Measurements from ENCODE around the gene OR13G1.
A peak's percentile ranks its signal among the peaks of the same experiment; 100 is the strongest.

Gene OR13G1

DNA sequence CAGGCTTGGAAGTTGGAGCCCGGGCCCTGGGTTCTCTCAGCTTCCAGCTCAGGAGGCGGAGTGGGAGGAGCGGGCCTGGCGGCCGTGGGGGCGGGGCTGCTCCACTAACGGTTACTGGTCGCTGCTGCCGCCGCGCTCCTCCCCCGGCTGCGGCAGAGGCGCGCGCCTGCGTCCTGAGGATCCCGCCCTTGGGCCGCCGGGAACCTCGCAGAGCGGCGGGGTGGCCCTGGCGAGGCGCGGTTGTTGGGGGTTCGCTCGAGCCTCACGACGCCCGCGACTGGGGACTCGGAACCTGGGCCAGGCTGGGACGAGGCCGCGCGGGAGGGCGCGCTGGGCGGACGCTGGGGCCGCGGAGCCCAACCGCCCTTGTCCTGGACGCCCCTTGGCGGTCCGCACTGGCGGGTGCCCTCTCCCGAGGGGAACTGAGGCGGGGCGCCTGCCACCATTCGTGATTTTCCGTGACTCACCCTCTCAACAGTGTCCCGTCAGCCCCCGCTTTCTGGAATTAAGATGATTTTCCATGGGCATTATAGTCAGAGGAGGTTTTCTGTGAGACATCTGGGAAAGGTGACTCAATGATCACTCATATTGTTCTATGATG, 40.1 kb downstream of the OR13G1 start:
- peak overlapping the region in 1 of 2 donors; percentile 24 for H3K4me3 ChIP-seq (replicated peaks in 1 of 2; ENCODE audit: low read depth in 2 of 2, low read length in 2 of 2)
- TF ChIP-seq, protein P1, sequence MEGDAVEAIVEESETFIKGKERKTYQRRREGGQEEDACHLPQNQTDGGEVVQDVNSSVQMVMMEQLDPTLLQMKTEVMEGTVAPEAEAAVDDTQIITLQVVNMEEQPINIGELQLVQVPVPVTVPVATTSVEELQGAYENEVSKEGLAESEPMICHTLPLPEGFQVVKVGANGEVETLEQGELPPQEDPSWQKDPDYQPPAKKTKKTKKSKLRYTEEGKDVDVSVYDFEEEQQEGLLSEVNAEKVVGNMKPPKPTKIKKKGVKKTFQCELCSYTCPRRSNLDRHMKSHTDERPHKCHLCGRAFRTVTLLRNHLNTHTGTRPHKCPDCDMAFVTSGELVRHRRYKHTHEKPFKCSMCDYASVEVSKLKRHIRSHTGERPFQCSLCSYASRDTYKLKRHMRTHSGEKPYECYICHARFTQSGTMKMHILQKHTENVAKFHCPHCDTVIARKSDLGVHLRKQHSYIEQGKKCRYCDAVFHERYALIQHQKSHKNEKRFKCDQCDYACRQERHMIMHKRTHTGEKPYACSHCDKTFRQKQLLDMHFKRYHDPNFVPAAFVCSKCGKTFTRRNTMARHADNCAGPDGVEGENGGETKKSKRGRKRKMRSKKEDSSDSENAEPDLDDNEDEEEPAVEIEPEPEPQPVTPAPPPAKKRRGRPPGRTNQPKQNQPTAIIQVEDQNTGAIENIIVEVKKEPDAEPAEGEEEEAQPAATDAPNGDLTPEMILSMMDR (IDR thresholded peaks at IDR 0.05; ENCODE audit: low read depth, low read length), result no peak
- peak in 1 of 2 donors; percentile 49 for DNase-seq (ENCODE audit: low read depth in 2 of 2)

DNA sequence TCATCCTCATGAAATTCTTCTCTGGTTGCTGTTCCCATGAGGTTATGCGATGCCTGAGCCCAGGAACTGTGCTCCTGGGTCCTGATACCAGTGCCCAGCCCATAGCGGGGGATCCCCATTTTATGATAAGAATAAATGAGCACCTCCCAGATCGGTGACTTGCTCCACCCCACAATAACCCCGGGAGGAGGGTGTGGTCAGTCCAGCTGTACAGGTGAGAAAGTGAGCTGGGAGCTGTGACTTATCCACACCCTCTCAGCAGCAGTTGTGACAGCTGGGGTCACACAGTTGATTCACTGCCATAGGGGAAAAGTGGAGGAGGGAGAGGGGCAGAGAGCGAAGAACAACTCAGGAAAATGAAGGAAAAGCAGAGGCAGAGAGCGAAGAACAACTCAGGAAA, 40.8 kb downstream of the OR13G1 start:
- TF ChIP-seq, protein P1 (IDR thresholded peaks at IDR 0.05; ENCODE audit: low read depth, low read length), result no peak
- DNase-seq (ENCODE audit: low read depth in 2 of 2), result no peak
- H3K4me3 ChIP-seq (replicated peaks in 1 of 2; ENCODE audit: low read depth in 2 of 2, low read length in 2 of 2), result no peak overlapping the region

DNA sequence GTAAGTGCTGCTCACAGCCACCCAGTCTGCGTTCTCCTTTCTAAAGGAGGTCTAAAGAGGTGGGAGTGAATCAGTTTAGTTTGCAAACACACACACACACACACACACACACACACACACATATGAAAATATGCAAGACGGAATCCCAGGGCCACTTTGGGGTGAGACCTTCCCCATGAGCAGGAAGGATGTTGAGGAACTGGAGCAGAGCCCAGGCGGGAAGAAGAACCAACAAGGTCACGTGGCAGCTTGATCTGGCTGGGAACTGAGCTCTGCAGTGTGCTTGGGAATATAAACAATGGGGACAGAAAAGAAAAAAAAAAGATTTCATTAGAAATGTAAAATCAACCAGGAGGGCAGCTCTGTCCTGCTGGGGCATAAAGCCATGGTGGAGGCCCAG, 41.5 kb downstream of the OR13G1 start:
- TF ChIP-seq, protein P1 (IDR thresholded peaks at IDR 0.05; ENCODE audit: low read depth, low read length), result no peak
- H3K4me3 ChIP-seq (replicated peaks in 1 of 2; ENCODE audit: low read depth in 2 of 2, low read length in 2 of 2), result no peak overlapping the region
- DNase-seq (ENCODE audit: low read depth in 2 of 2), result no peak

- H3K4me3 ChIP-seq (replicated peaks in 1 of 2; ENCODE audit: low read depth in 2 of 2, low read length in 2 of 2), result no peak overlapping the region
- DNase-seq (ENCODE audit: low read depth in 2 of 2), result no peak
- TF ChIP-seq, protein P1 (IDR thresholded peaks at IDR 0.05; ENCODE audit: low read depth, low read length), result no peak
These were observed 51.6 kb downstream of the OR13G1 start for GRCh38 chr1:247627951-247628350.
